ENCODE results near the gene LCA5L. TPM values are rescaled to one million over a fixed set of nuclear protein-coding genes. Genes with fewer than 3 reads are reported as not detected.
A peak's percentile ranks its signal among the peaks of the same experiment; 100 is the strongest.

LCA5L gene
- total and polyA plus RNA-seq, 2 donors (not counting 1 experiment from before 2014, with no cell fraction given) = 0.62 TPM; not detected in 1

DNA sequence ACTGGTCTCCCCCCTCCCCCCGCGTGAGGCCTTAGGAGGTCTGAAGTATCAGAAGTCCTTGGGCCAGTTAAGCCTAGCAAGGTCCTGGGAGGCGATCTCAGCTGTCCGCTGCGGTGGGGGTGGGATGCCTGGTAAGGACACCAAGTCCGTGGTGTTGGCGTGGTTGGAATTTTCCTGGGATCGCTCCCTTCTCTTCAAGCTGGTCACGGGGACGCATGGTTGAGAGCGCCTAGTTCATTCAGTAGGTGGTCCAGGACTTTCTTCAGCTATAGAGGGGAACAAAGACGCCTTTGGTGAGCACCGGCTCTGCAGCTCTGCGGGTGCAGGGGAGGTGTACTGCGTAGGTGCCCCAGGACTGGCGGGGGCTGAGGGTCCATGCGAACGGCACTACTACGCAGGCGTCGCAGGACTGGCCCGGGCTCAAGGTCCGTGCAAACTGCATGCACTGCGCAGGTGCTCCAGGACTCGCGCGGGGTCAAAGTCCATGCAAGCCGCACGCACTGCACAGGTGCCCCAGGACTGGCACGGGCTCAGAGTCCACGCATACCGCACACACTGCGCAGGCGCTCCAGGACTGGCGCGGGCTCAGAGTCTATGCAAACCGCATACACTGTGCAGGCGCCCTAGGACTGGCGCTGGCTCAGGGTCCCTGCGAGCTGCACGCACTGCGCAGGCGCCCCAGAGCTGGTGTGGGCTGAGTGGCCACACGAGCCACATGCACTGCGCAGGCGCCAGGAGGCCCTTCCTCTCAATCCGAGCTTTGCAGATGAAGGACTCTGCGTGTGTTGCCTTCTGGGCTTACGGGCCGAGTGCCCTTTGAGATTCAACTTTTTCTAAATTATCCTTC lies 60.1 kb downstream of the LCA5L start:
- POLR2A ChIA-PET = no interaction called here
- peak overlapping the region; percentile 55 for H3K4me3 Mint-ChIP-seq
- Histone ChIP-seq H3K36me3 (replicated peaks in 1 of 2; ENCODE audit: control extremely low read depth in 1 of 2, control insufficient read depth in 1 of 2, extremely low read depth in 1 of 2, insufficient read depth in 2 of 2, low read length in 1 of 2) (no peaks in the 10 kb centered on the region), H3K4me1 (ENCODE audit: control insufficient read depth in 2 of 2, insufficient read depth in 2 of 2, low read length in 2 of 2) (peaks cover 17 to 27% of the 10 kb centered on the region in 2 donors), H3K79me2 (ENCODE audit: control insufficient read depth, insufficient read depth, low read length) (peaks cover 47% of the 10 kb centered on the region), H2AFZ (ENCODE audit: insufficient read depth, low read depth, low read length, poor library complexity, severe bottlenecking) (peak overlapping the region; percentile 25), H3K9ac (ENCODE audit: low read length) (no peak overlapping the region), H3K4me3 (ENCODE audit: control extremely low read depth in 1 of 5, extremely low read depth in 1 of 5, insufficient read depth in 1 of 5, low read depth in 2 of 5, low read length in 4 of 5) (peak overlapping the region in 3 of 5 experiments; percentile 27 to 46 (median 28)), H4K20me1 (ENCODE audit: control insufficient read depth, insufficient read depth, low read length, poor library complexity, severe bottlenecking) (peaks cover 8% of the 10 kb centered on the region), H3K27me3 (replicated peaks in 1 of 4; ENCODE audit: control extremely low read depth in 1 of 4, control insufficient read depth in 3 of 4, insufficient read depth in 4 of 4, low read length in 3 of 4) (no peaks in the 10 kb centered on the region), H3K9me3 (ENCODE audit: control extremely low read depth in 1 of 3, control insufficient read depth in 2 of 3, insufficient read depth in 1 of 3, low read length in 2 of 3) (no peaks in the 10 kb centered on the region), H3K27ac (ENCODE audit: low read length in 2 of 2) (no peak overlapping the region), H3K4me2 (replicated peaks; ENCODE audit: low read depth, low read length, poor library complexity, severe bottlenecking) (peak overlapping the region; percentile 56)
- no peaks in the 10 kb centered on the region for H3K27me3 Mint-ChIP-seq
- CTCF ChIA-PET = interaction anchor here (0.9 to 1.5 kb wide), 2 partner anchors 9 to 12 kb away, joined by 4 to 5 read pairs; no protein-coding TSS in a partner anchor
- H3K4me1 Mint-ChIP-seq = peaks cover 38% of the 10 kb centered on the region
- intact Hi-C loops (cut with micrococcal nuclease) = loop anchor here (2.0 kb wide), 1 partner anchor 59 kb away; the partner anchor contains the start of gene LCA5L
- H3K9me3 Mint-ChIP-seq (ENCODE audit: insufficient read depth) = no peaks in the 10 kb centered on the region
- ATAC-seq (ENCODE audit: low read depth) (peak; percentile 25), DNase-seq (peak; percentile 48)
- WGBS (ENCODE audit: insufficient coverage) = 73% methylated on average over 48 of the region's 50 CpGs
- peak overlapping the region; percentile 59 for H3K27ac Mint-ChIP-seq
- no peak for TF ChIP-seq EZH2 (IDR thresholded peaks at IDR 0.05; ENCODE audit: borderline replicate concordance, insufficient read depth, low read depth, low read length, poor library complexity, severe bottlenecking)
- TF ChIP-seq, protein P1, sequence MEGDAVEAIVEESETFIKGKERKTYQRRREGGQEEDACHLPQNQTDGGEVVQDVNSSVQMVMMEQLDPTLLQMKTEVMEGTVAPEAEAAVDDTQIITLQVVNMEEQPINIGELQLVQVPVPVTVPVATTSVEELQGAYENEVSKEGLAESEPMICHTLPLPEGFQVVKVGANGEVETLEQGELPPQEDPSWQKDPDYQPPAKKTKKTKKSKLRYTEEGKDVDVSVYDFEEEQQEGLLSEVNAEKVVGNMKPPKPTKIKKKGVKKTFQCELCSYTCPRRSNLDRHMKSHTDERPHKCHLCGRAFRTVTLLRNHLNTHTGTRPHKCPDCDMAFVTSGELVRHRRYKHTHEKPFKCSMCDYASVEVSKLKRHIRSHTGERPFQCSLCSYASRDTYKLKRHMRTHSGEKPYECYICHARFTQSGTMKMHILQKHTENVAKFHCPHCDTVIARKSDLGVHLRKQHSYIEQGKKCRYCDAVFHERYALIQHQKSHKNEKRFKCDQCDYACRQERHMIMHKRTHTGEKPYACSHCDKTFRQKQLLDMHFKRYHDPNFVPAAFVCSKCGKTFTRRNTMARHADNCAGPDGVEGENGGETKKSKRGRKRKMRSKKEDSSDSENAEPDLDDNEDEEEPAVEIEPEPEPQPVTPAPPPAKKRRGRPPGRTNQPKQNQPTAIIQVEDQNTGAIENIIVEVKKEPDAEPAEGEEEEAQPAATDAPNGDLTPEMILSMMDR (IDR thresholded peaks at IDR 0.05) = no peak

All from B cell (primary cell).